ENCODE results near the gene SYK.

DNA sequence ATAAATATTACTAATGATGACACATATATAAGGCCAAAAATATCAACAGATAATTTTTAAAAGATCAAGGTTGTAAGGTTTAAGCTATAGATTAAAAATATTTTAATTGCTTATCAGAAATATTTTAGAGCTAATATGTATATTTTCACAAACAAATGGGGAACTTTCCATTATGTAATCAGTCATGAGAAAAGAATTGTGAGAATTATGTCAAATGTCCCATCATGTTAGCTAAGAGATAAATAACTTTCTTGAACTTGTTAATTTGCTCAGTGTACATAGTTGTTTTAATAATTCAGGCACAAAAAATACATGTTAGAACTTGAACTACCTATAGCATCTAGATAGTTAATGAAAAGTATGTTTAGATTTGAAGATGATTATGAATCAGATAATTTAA, 67.7 kb downstream of the SYK start:
- TF ChIP-seq, protein P1, sequence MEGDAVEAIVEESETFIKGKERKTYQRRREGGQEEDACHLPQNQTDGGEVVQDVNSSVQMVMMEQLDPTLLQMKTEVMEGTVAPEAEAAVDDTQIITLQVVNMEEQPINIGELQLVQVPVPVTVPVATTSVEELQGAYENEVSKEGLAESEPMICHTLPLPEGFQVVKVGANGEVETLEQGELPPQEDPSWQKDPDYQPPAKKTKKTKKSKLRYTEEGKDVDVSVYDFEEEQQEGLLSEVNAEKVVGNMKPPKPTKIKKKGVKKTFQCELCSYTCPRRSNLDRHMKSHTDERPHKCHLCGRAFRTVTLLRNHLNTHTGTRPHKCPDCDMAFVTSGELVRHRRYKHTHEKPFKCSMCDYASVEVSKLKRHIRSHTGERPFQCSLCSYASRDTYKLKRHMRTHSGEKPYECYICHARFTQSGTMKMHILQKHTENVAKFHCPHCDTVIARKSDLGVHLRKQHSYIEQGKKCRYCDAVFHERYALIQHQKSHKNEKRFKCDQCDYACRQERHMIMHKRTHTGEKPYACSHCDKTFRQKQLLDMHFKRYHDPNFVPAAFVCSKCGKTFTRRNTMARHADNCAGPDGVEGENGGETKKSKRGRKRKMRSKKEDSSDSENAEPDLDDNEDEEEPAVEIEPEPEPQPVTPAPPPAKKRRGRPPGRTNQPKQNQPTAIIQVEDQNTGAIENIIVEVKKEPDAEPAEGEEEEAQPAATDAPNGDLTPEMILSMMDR (IDR thresholded peaks at IDR 0.05) = no peak
- TF ChIP-seq POLR2A (IDR thresholded peaks at IDR 0.05) = no peak

Data from thyroid gland (tissue), 4 donors.